Neural cell (in vitro differentiated cells): ENCODE measurements around the gene PLAAT5. TPM values are rescaled to one million over a fixed set of nuclear protein-coding genes. Genes with fewer than 3 reads are reported as not detected.

ENCODE experiments used
- H2AFZ ChIP-seq: fragments of 200-600, 300-800 bp; sonication (generic), shearing (Covaris generic); 2 replicates; pipeline ENCODE4 v1.6.0; 2014; ENCODE audit warnings: low read depth, mild to moderate bottlenecking, antibody characterized with exemption, low read length, moderate library complexity
- H3F3A ChIP-seq: fragments of 200-600 bp; shearing (Covaris generic); 2 replicates; pipeline ENCODE4 v1.6.1; 2016; ENCODE audit warnings: mild to moderate bottlenecking, moderate library complexity, mixed read lengths, antibody characterized with exemption, low read length; ENCODE audit not compliant: insufficient read depth, poor library complexity, severe bottlenecking
- H3K27ac ChIP-seq: fragments of 200-600, 300-800 bp; sonication (generic), shearing (Covaris generic); 2 replicates; pipeline ENCODE4 v1.5.1; 2014; ENCODE audit warnings: mild to moderate bottlenecking, low read length, moderate library complexity
- H3K27me3 ChIP-seq: fragments of 300-800, 200-600 bp; sonication (generic), shearing (Covaris generic); 2 replicates; pipeline ENCODE4 v1.6.0; 2014; ENCODE audit warnings: mild to moderate bottlenecking, low read depth, low read length, moderate library complexity; ENCODE audit not compliant: insufficient read depth
- H3K36me3 ChIP-seq: fragments of 300-800, 200-600 bp; sonication (generic), shearing (Covaris generic); 2 replicates; pipeline ENCODE4 v1.5.1; 2014; ENCODE audit warnings: mild to moderate bottlenecking, antibody characterized with exemption, low read length, moderate library complexity; ENCODE audit not compliant: insufficient read depth
- H3K4me2 ChIP-seq: fragments of 300-800, 200-600 bp; sonication (generic), shearing (Covaris generic); 2 replicates; pipeline ENCODE4 v1.6.0; 2014; ENCODE audit warnings: mild to moderate bottlenecking, low read length
- H3K4me3 ChIP-seq: fragments of 300-800, 200-600 bp; sonication (generic), shearing (Covaris generic); 2 replicates; pipeline ENCODE4 v1.5.1; 2014; ENCODE audit warnings: mild to moderate bottlenecking, low read length, moderate library complexity
- H3K79me2 ChIP-seq: fragments of 200-600 bp; shearing (Covaris generic); replicated peaks from 2 replicates; pipeline ENCODE4 v1.6.0; 2014; ENCODE audit warnings: mild to moderate bottlenecking, low read length, moderate library complexity; ENCODE audit not compliant: insufficient read depth
- H3K9ac ChIP-seq: fragments of 300-800, 200-600 bp; sonication (generic), shearing (Covaris generic); 2 replicates; pipeline ENCODE4 v1.6.1; 2016; ENCODE audit warnings: mild to moderate bottlenecking, low read length, mixed read lengths
- H3K9me2 ChIP-seq: fragments of 200-600 bp; shearing (Covaris generic); 2 replicates; pipeline ENCODE4 v1.6.1; 2016; ENCODE audit warnings: mild to moderate bottlenecking, low read length, mixed read lengths; ENCODE audit not compliant: insufficient read depth
- H3K9me3 ChIP-seq: fragments of 200-600, 300-800 bp; sonication (generic), shearing (Covaris generic); 2 replicates; pipeline ENCODE4 v1.6.1; 2016; ENCODE audit warnings: mild to moderate bottlenecking, mixed run types, low read length, moderate library complexity, mixed read lengths
- H4K20me1 ChIP-seq: fragments of 200-600 bp; shearing (Covaris generic); 2 replicates; pipeline ENCODE4 v1.6.1; 2016; ENCODE audit warnings: mild to moderate bottlenecking, mixed run types; ENCODE audit not compliant: insufficient read depth
- EP300 ChIP-seq: fragments of 450-650 bp; conservative IDR thresholded peaks from 2 replicates; pipeline ENCODE4 v1.6.1; 2014; ENCODE audit warnings: antibody characterized with exemption, mild to moderate bottlenecking, moderate library complexity; ENCODE audit not compliant: poor library complexity, severe bottlenecking
- EZH2 ChIP-seq: fragments of 200-600, 300-800 bp; shearing (Covaris generic), sonication (generic); IDR thresholded peaks from 2 replicates; pipeline ENCODE4 v1.6.1; 2014; ENCODE audit warnings: antibody characterized with exemption, low read length, borderline replicate concordance, mild to moderate bottlenecking; ENCODE audit not compliant: insufficient read depth, poor library complexity, severe bottlenecking
- MXI1 ChIP-seq: fragments of 450-650 bp; conservative IDR thresholded peaks from 2 replicates; pipeline ENCODE4 v1.6.1; 2014; ENCODE audit warnings: antibody characterized with exemption, mild to moderate bottlenecking; ENCODE audit not compliant: poor library complexity, severe bottlenecking
- POLR2AphosphoS5 ChIP-seq: IDR thresholded peaks from 2 replicates; pipeline ENCODE4 v1.6.1; 2012
- RAD21 ChIP-seq: fragments of 450-650 bp; conservative IDR thresholded peaks from 2 replicates; pipeline ENCODE4 v1.6.1; 2014; ENCODE audit warnings: antibody characterized with exemption, mild to moderate bottlenecking, moderate library complexity
- REST ChIP-seq: IDR thresholded peaks from 2 replicates; pipeline ENCODE4 v1.6.1; 2012; ENCODE audit warnings: borderline replicate concordance
- SMC3 ChIP-seq: fragments of 450-650 bp; conservative IDR thresholded peaks from 2 replicates; pipeline ENCODE4 v1.6.1; 2014; ENCODE audit warnings: antibody characterized with exemption, mild to moderate bottlenecking, moderate library complexity; ENCODE audit not compliant: poor library complexity
- TAF1 ChIP-seq: IDR thresholded peaks from 2 replicates; pipeline ENCODE4 v1.6.1; 2012; ENCODE audit warnings: low read depth
- polyA plus RNA-seq: library from polyadenylated mRNA; depleted of rRNA; stranded (reverse); fragments of >200 nt; gene quantifications from 2 replicates; pipeline ENCODE4 v1.2.3, GENCODE V29; 2014
- TF ChIP-seq, protein P1 (sequence below): fragments of 450-650 bp; IDR thresholded peaks from 2 replicates; pipeline ENCODE4 v1.5.1; 2014; ENCODE audit warnings: antibody characterized with exemption, mild to moderate bottlenecking, moderate library complexity; ENCODE audit not compliant: poor library complexity, severe bottlenecking

The PLAAT5 gene
- polyA plus RNA-seq, 1 donor from 2014 or later = 0.14 TPM

GRCh38 chr11:63448646-63449045 is 42.3 kb downstream of the PLAAT5 start:
- H3K4me3 ChIP-seq = no peak overlapping the region
- no peaks in the 10 kb centered on the region for H4K20me1 ChIP-seq
- no peaks in the 10 kb centered on the region for H3K9me2 ChIP-seq
- no peaks in the 10 kb centered on the region for H3F3A ChIP-seq
- H3K9me3 ChIP-seq = no peaks in the 10 kb centered on the region
- H2AFZ ChIP-seq = no peak overlapping the region
- H3K79me2 ChIP-seq = no peaks in the 10 kb centered on the region
- no peaks in the 10 kb centered on the region for H3K27me3 ChIP-seq
- H3K27ac ChIP-seq = no peak overlapping the region
- no peak for TF ChIP-seq SMC3
- no peak for TF ChIP-seq RAD21
- no peak for TF ChIP-seq EZH2
- no peak for TF ChIP-seq MXI1
- no peak for TF ChIP-seq REST
- TF ChIP-seq TAF1 = no peak
- TF ChIP-seq, protein P1, sequence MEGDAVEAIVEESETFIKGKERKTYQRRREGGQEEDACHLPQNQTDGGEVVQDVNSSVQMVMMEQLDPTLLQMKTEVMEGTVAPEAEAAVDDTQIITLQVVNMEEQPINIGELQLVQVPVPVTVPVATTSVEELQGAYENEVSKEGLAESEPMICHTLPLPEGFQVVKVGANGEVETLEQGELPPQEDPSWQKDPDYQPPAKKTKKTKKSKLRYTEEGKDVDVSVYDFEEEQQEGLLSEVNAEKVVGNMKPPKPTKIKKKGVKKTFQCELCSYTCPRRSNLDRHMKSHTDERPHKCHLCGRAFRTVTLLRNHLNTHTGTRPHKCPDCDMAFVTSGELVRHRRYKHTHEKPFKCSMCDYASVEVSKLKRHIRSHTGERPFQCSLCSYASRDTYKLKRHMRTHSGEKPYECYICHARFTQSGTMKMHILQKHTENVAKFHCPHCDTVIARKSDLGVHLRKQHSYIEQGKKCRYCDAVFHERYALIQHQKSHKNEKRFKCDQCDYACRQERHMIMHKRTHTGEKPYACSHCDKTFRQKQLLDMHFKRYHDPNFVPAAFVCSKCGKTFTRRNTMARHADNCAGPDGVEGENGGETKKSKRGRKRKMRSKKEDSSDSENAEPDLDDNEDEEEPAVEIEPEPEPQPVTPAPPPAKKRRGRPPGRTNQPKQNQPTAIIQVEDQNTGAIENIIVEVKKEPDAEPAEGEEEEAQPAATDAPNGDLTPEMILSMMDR = no peak
- no peak for TF ChIP-seq EP300
- no peak for TF ChIP-seq POLR2AphosphoS5
- no peak overlapping the region for H3K4me2 ChIP-seq
- H3K36me3 ChIP-seq = no peaks in the 10 kb centered on the region
- no peak overlapping the region for H3K9ac ChIP-seq

GRCh38 chr11:63445720-63446119 is 45.2 kb downstream of the PLAAT5 start:
- Histone ChIP-seq H3K4me3 (no peak overlapping the region), H3K27ac (no peak overlapping the region), H2AFZ (no peak overlapping the region), H3K36me3 (no peaks in the 10 kb centered on the region), H3K9me2 (no peaks in the 10 kb centered on the region), H3F3A (no peaks in the 10 kb centered on the region), H3K9me3 (no peaks in the 10 kb centered on the region), H3K79me2 (no peaks in the 10 kb centered on the region), H3K9ac (no peak overlapping the region), H3K4me2 (no peak overlapping the region), H3K27me3 (no peaks in the 10 kb centered on the region), H4K20me1 (no peaks in the 10 kb centered on the region)
- TF ChIP-seq TAF1 (no peak), RAD21 (no peak), EP300 (no peak), EZH2 (no peak), REST (no peak), SMC3 (no peak), MXI1 (no peak), POLR2AphosphoS5 (no peak)
- TF ChIP-seq, protein P1 = no peak
